K562 (cell line): ENCODE measurements around the gene LRRC71. TPM values are rescaled to one million over a fixed set of nuclear protein-coding genes. Genes with fewer than 3 reads are reported as not detected.
A peak's percentile ranks its signal among the peaks of the same experiment; 100 is the strongest.

Experiments
- ATAC-seq: fragments of 200-7000 bp; cut with Tn5 transposase; 3 replicates; pipeline ENCODE4 v1.9.1; 2020; ENCODE audit warnings: moderate library complexity
- BruUV-seq: library from RNA; stranded (reverse); fragments of 400-500 nt; replicated peaks from 2 replicates; lab custom pipeline; 2021; lab: Mats Ljungman, UMichigan
- CTCF ChIA-PET: fragments of 300-600 bp; formaldehyde crosslinking; extraction: SDS; loops from one replicate; lab custom pipeline; 2021; ENCODE audit warnings: low intra/inter-chr PET ratio; lab: Yijun Ruan, JAX
- POLR2A ChIA-PET: fragments of 300-600, 350-650 bp; sonication (Branson Sonifier 250); formaldehyde crosslinking; extraction: SDS; loops from one replicate; lab custom pipeline; 2021; ENCODE audit warnings: antibody characterized with exemption, inconsistent platforms; lab: Yijun Ruan, JAX
- DNase-seq, 4 experiments: peaks; one replicate each; pipeline versions ENCODE4 v3.0.0 to v3.0.0-alpha.2; 2011 to 2018; ENCODE audit warnings: low spot score in 3 of 4, mixed read lengths in 3 of 4; ENCODE audit errors: extremely low read depth in 1 of 4
- FAIRE-seq: peaks from 2 replicates; lab custom pipeline; 2011; peaks lifted over from hg19 to GRCh38; lab: Jason Lieb, UNC
- H2AFZ ChIP-seq: 2 replicates; pipeline ENCODE4 v1.6.0; 2011; ENCODE audit warnings: low read depth, low read length, control low read depth, inconsistent platforms
- H3K27ac ChIP-seq: fragments of 200-600 bp; 3 replicates; pipeline ENCODE4 v1.8.0; 2011; ENCODE audit warnings: low read depth, mild to moderate bottlenecking, control low read depth, inconsistent platforms, low read length, moderate library complexity, mixed read lengths; ENCODE audit errors: extremely low read depth
- H3K27me3 ChIP-seq, 2 experiments: fragments of 300-600 bp in 1 of 2; 2 replicates in 1 of 2; 3 replicates in 1 of 2; pipeline versions ENCODE4 v1.6.0 to v1.8.0; 2011; ENCODE audit warnings: inconsistent platforms in 2 of 2, low read length in 2 of 2, mild to moderate bottlenecking in 1 of 2, mixed read lengths in 1 of 2, moderate library complexity in 1 of 2; ENCODE audit not compliant: control insufficient read depth in 2 of 2, insufficient read depth in 2 of 2
- H3K36me3 ChIP-seq: fragments of 300-600 bp; 3 replicates; pipeline ENCODE4 v1.8.0; 2011; ENCODE audit warnings: mild to moderate bottlenecking, low read length, inconsistent platforms; ENCODE audit not compliant: control insufficient read depth, insufficient read depth
- H3K4me1 ChIP-seq, 2 experiments: fragments of 200-600 bp in 1 of 2; replicated peaks in 1 of 2; 2 replicates in 1 of 2; 3 replicates in 1 of 2; pipeline versions ENCODE4 v1.5.1 to v1.8.0; 2011; ENCODE audit warnings: inconsistent platforms in 2 of 2, low read length in 2 of 2, mild to moderate bottlenecking in 1 of 2, mixed read lengths in 1 of 2, moderate library complexity in 1 of 2; ENCODE audit not compliant: control insufficient read depth in 2 of 2, insufficient read depth in 2 of 2
- H3K4me2 ChIP-seq: 2 replicates; pipeline ENCODE4 v1.6.1; 2011; ENCODE audit warnings: low read length, control low read depth, inconsistent platforms, mixed read lengths; ENCODE audit not compliant: insufficient read depth
- H3K4me3 ChIP-seq: fragments of 200-600 bp; sonication (generic), shearing (Covaris generic); 2 replicates; pipeline ENCODE4 v1.5.1; 2016; ENCODE audit warnings: control low read depth, inconsistent platforms
- H3K79me2 ChIP-seq: fragments of 200-600 bp; 3 replicates; pipeline ENCODE4 v1.8.0; 2011; ENCODE audit warnings: low read length, inconsistent platforms; ENCODE audit not compliant: control insufficient read depth, insufficient read depth
- H3K9ac ChIP-seq, 2 experiments: 2 replicates each; pipeline versions ENCODE4 v1.6.0 to v1.6.1; 2011; ENCODE audit warnings: low read depth in 2 of 2, low read length in 2 of 2, control low read depth in 1 of 2, inconsistent platforms in 1 of 2, mild to moderate bottlenecking in 1 of 2, mixed read lengths in 1 of 2; ENCODE audit not compliant: insufficient read depth in 1 of 2
- H3K9me1 ChIP-seq: one replicate; pipeline ENCODE4 v1.6.0; 2011; ENCODE audit warnings: inconsistent platforms, mild to moderate bottlenecking, low read length, moderate library complexity; ENCODE audit not compliant: control insufficient read depth, insufficient read depth
- H3K9me3 ChIP-seq: replicated peaks from 2 replicates; pipeline ENCODE4 v1.5.1; 2011; ENCODE audit warnings: low read depth, low read length, inconsistent platforms; ENCODE audit not compliant: control insufficient read depth, insufficient read depth
- H4K20me1 ChIP-seq: replicated peaks from 2 replicates; pipeline ENCODE4 v1.6.1; 2011; ENCODE audit warnings: low read length, inconsistent platforms, mixed read lengths; ENCODE audit not compliant: control insufficient read depth, insufficient read depth
- ZNF586 ChIP-seq: fragments of 450-650 bp; formaldehyde crosslinking; conservative IDR thresholded peaks from 2 replicates; pipeline ENCODE4 v1.4.0; 2020; ENCODE audit warnings: mild to moderate bottlenecking, moderate library complexity
- WGBS: fragments of 100-300 bp; shearing (Covaris generic); methylation state at CpG from one replicate; pipeline ENCODE4 v1.1.6; 2016; ENCODE audit warnings: low coverage, mixed read lengths; ENCODE audit not compliant: insufficient coverage; ENCODE audit errors: missing lambda C conversion rate; 5-methylcytosine and 5-hydroxymethylcytosine counted together
- in situ Hi-C: fragments of 300-500 bp; cut with MboI; formaldehyde crosslinking; loops from 4 replicates; pipeline ENCODE4 v1.15.0; 2018; ENCODE audit warnings: inconsistent platforms, mixed read lengths
- intact Hi-C: fragments of 100-400 bp; cut with micrococcal nuclease; formaldehyde crosslinking; loops from 2 replicates; pipeline ENCODE4 v1.14.2; 2022
- polyA plus RNA-seq, 8 experiments: library from polyadenylated mRNA; depleted of rRNA in 4 of 8; stranded (reverse) in 5 of 8; unstranded in 3 of 8; fragments of >200 nt; fragmentation: Nextera tagmentation in 2 of 8; fragmentation: Illumina TruSeq in 1 of 8; extraction: Ambion mirVana in 2 of 8; extraction: Trizol in 1 of 8; gene quantifications; 2 replicates each; pipeline versions ENCODE4 v1.2.1 to v1.2.3, GENCODE V29; 2011 to 2014; ENCODE audit warnings: inconsistent platforms in 1 of 8, missing spikeins in 1 of 8
- total RNA-seq, 7 experiments: library from RNA; depleted of rRNA in 6 of 7; stranded (reverse); fragments of >200 nt in 6 of 7; fragmentation: Illumina TruSeq in 2 of 7; extraction: Trizol in 2 of 7; gene quantifications; 2 replicates each; pipeline versions ENCODE4 v1.2.1 to v1.2.3, GENCODE V29; 2011 to 2021; ENCODE audit warnings: low replicate concordance in 1 of 7
- TF ChIP-seq, protein P1 (sequence below): sonication (generic); formaldehyde crosslinking; IDR thresholded peaks from 2 replicates; pipeline ENCODE4 v1.8.1; 2023; ENCODE audit warnings: mild to moderate bottlenecking, missing genetic modification reagents
- TF ChIP-seq, protein P2 (sequence below), 2 experiments: IDR thresholded peaks; 2 replicates each; pipeline ENCODE4 v1.6.1; 2011; ENCODE audit warnings: borderline replicate concordance in 1 of 2, control low read depth in 1 of 2, low read depth in 1 of 2, low read length in 1 of 2, mild to moderate bottlenecking in 1 of 2, mixed read lengths in 1 of 2, moderate library complexity in 1 of 2; ENCODE audit not compliant: insufficient read depth in 1 of 2, insufficient read length in 1 of 2, poor library complexity in 1 of 2, severe bottlenecking in 1 of 2; ENCODE audit errors: extremely low read depth in 1 of 2

The LRRC71 gene
- total and polyA plus RNA-seq, 9 of the 15 experiments (the other 6 are each of a cell fraction or from before 2014, with no cell fraction given) = 0.06 to 1.2 (median 0.51) TPM; not detected in 1

DNA sequence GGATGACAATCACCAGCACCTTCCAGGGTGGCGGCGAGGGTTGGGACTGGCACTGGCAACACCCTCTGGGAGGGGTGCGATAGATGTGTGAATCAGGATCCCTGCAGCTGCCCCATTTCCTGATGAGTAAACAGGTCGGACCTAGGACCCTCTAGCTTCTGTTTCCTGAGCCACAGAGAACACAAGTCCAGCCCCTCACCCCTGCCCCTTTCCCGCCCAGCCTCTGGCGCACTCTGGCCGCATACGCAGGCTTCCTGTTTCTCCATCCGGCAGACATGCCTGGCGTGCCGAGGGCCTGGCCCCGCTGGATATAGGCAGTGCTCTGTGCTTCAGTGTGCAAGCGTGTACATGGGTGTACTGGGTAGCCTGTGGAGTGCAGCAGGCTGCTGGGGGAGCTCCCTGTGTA lies 22.3 kb upstream of the LRRC71 start:
- no peak for ATAC-seq
- no peak for DNase-seq
- intact Hi-C loops = no loop called here
- TF ChIP-seq, protein P1, sequence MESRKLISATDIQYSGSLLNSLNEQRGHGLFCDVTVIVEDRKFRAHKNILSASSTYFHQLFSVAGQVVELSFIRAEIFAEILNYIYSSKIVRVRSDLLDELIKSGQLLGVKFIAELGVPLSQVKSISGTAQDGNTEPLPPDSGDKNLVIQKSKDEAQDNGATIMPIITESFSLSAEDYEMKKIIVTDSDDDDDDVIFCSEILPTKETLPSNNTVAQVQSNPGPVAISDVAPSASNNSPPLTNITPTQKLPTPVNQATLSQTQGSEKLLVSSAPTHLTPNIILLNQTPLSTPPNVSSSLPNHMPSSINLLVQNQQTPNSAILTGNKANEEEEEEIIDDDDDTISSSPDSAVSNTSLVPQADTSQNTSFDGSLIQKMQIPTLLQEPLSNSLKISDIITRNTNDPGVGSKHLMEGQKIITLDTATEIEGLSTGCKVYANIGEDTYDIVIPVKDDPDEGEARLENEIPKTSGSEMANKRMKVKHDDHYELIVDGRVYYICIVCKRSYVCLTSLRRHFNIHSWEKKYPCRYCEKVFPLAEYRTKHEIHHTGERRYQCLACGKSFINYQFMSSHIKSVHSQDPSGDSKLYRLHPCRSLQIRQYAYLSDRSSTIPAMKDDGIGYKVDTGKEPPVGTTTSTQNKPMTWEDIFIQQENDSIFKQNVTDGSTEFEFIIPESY (CRISPR knock-in tag) = peak; percentile 63; the same call in 1 of the 2 replicates
- TF ChIP-seq, protein P2, sequence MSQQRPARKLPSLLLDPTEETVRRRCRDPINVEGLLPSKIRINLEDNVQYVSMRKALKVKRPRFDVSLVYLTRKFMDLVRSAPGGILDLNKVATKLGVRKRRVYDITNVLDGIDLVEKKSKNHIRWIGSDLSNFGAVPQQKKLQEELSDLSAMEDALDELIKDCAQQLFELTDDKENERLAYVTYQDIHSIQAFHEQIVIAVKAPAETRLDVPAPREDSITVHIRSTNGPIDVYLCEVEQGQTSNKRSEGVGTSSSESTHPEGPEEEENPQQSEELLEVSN (IDR thresholded peaks at IDR 0.05; ENCODE audit: borderline replicate concordance in 1 of 2, extremely low read depth in 1 of 2, insufficient read depth in 1 of 2, insufficient read length in 1 of 2, low read depth in 1 of 2, low read length in 1 of 2, poor library complexity in 1 of 2, severe bottlenecking in 1 of 2) = peak in 1 of 2 experiments; percentile 36
- TF ChIP-seq ZNF586 = no peak
- Histone ChIP-seq H3K9me1 (no peaks in the 10 kb centered on the region), H3K9ac (no peak overlapping the region), H3K4me2 (no peak overlapping the region), H3K36me3 (no peaks in the 10 kb centered on the region), H2AFZ (0 out of 2 replicates have a peak overlapping the region, but pooled peaks have one; percentile 57), H3K27me3 (no peaks in the 10 kb centered on the region), H3K4me3 (no peak overlapping the region), H4K20me1 (no peaks in the 10 kb centered on the region), H3K9me3 (no peaks in the 10 kb centered on the region), H3K79me2 (no peaks in the 10 kb centered on the region), H3K27ac (no peak overlapping the region), H3K4me1 (peaks cover 36 to 56% of the 10 kb centered on the region in 2 experiments)
- ChIA-PET CTCF (no interaction called here), POLR2A (interaction anchor here (0.5 kb wide), 1 partner anchor 15 kb away, joined by 3 read pairs; no protein-coding TSS in a partner anchor)
- in situ Hi-C loops = no loop called here
- no TSS peak for BruUV-seq
- FAIRE-seq = no peak
- WGBS = 59% methylated on average over 13 of the region's 13 CpGs
